Activated T-cell treated with anti-CD3 and anti-CD28 coated beads, Interleukin-2, amount 50 U/mL, for 4 hours (primary cell): ENCODE results near the gene KRTAP13-4. TPM values are rescaled to one million over a fixed set of nuclear protein-coding genes. Genes with fewer than 3 reads are reported as not detected.

Experiments
- ATAC-seq, 2 donors: fragments of 200-7000 bp; cut with Tn5 transposase; one replicate each; pipeline ENCODE4 v1.10.0; 2021
- DNase-seq: peaks from one replicate; pipeline ENCODE4 v3.0.0-alpha.2; 2020
- H3K27me3 Mint-ChIP-seq: one replicate; pipeline ENCODE4 v1.8.0; 2021; ENCODE audit warnings: low read depth, mixed read lengths
- H3K36me3 Mint-ChIP-seq: one replicate; pipeline ENCODE4 v1.8.0; 2022; ENCODE audit warnings: mixed read lengths; ENCODE audit not compliant: insufficient read depth
- H3K4me1 Mint-ChIP-seq: one replicate; pipeline ENCODE4 v1.8.0; 2021; ENCODE audit warnings: low read depth, mixed read lengths
- H3K4me3 Mint-ChIP-seq: one replicate; pipeline ENCODE4 v1.8.0; 2021; ENCODE audit warnings: mild to moderate bottlenecking, moderate library complexity, mixed read lengths
- H3K9me3 Mint-ChIP-seq: one replicate; pipeline ENCODE4 v1.8.0; 2021; ENCODE audit warnings: mixed read lengths
- total RNA-seq, 3 donors: library from RNA; stranded (reverse); gene quantifications; one replicate each; pipeline ENCODE4 v1.2.1, GENCODE V29; 2021

The KRTAP13-4 gene
- total RNA-seq: not detected

GRCh38 chr21:30430170-30430655 is at the start of gene KRTAP13-4:
KRTAP13-4 (plus strand) TSS chr21:30430220; CDS start chr21:30430276, 56 bp downstream.
- DNase-seq (no peak), ATAC-seq (no peak)
- Mint-ChIP-seq H3K4me1 (no peaks in the 10 kb centered on the region), H3K9me3 (no peaks in the 10 kb centered on the region), H3K4me3 (no peak within 1 kb of the TSS), H3K36me3 (no peaks in the 10 kb centered on the region), H3K27me3 (peaks cover 4% of the 10 kb centered on the region)

DNA sequence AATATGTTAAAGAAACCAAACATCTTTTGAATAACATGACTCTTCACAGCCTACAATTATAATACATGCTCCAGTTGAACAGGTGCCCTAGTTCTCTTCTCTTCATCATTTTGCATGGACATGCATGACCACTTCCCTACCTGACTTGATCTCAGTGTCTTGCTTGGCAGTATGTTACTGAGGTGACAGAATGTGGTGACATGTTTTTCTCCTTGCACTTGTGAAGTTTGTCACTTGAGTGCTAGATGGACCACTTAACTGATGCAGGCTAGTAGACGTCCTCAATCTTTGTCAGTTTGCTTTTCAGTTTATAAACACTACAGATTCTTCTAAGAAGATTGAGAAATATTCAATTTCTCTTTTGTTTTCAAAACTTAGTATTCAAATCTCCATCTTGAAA is 47.8 kb upstream of the KRTAP13-4 start:
- Mint-ChIP-seq H3K4me3 (no peak overlapping the region), H3K4me1 (no peaks in the 10 kb centered on the region), H3K36me3 (no peaks in the 10 kb centered on the region), H3K9me3 (no peaks in the 10 kb centered on the region), H3K27me3 (no peaks in the 10 kb centered on the region)
- DNase-seq: no peak
- no peak for ATAC-seq

- peaks cover 5% of the 10 kb centered on the region for H3K27me3 Mint-ChIP-seq
- no peaks in the 10 kb centered on the region for H3K9me3 Mint-ChIP-seq
- no peaks in the 10 kb centered on the region for H3K36me3 Mint-ChIP-seq
- no peak for DNase-seq
- no peaks in the 10 kb centered on the region for H3K4me1 Mint-ChIP-seq
- ATAC-seq: no peak
- no peak overlapping the region for H3K4me3 Mint-ChIP-seq
Observed at GRCh38 chr21:30391492-30392025, 38.5 kb upstream of the KRTAP13-4 start.

GRCh38 chr21:30395731-30396130 is 34.3 kb upstream of the KRTAP13-4 start, which contains the start of gene KRTAP13-1:
KRTAP13-1 (plus strand) TSS chr21:30396031; CDS start chr21:30396087, 56 bp downstream.
- Mint-ChIP-seq H3K27me3 (peaks cover 11% of the 10 kb centered on the region), H3K4me3 (no peak within 1 kb of the TSS), H3K4me1 (no peaks in the 10 kb centered on the region), H3K36me3 (no peaks in the 10 kb centered on the region), H3K9me3 (no peaks in the 10 kb centered on the region)
- ATAC-seq: no peak
- DNase-seq: no peak

DNA sequence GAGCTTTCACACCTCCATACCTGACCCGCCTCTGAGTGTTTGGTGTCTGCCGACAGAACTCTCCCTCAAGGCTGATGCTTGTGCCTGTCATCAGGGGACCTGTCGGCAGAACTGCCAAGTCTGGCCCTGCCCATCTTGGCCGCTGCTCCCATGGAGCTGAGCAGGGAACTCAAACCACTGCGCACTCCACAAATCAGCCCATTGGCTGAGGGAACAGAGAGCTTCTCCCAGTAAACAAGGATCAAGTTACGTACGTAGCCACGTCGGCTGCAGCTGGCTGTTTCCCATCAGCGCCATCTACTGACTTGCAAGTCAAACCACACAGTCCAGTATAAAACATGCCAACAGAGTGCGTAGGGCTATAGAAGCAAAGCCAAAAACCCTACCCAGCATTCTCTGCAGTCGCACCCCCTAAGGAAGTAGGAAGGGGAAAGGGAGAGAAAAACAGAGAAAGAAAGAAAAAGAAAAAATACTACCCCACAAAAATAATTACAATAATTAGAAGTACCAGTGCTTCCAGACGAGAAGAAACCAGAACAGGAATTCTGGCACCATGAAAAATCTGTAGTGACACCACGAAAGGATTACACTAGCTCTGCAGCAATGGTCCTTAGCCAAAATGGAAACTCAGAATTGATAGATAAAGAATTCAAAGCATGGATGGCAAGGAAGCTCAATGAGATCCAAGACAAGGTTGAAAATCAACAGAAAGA is 21.1 kb upstream of the KRTAP13-4 start:
- H3K4me3 Mint-ChIP-seq: no peak overlapping the region
- peaks cover 10% of the 10 kb centered on the region for H3K27me3 Mint-ChIP-seq
- peaks cover 11% of the 10 kb centered on the region for H3K9me3 Mint-ChIP-seq
- ATAC-seq (no peak), DNase-seq (no peak)
- no peaks in the 10 kb centered on the region for H3K4me1 Mint-ChIP-seq
- H3K36me3 Mint-ChIP-seq: no peaks in the 10 kb centered on the region

DNA sequence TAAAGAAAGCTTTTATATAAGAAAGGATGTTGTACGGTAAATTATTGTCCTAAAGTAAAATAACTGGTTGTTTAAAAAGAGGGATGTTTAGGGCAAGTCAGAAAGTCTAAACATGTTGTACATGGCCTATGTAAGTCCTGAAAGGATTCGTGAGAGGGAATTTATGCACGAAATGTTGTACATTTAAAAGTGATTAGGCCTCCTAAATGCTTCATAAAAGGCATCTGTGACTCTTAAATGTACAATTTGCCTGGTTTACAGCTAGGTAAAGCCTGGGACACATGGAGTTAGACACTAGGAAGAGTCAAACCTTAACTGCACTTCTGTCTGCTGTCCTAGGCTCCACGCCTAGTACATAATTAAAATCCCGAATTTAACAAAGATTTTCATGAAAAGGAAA is 14.0 kb upstream of the KRTAP13-4 start:
- Mint-ChIP-seq H3K36me3 (no peaks in the 10 kb centered on the region), H3K9me3 (no peaks in the 10 kb centered on the region), H3K4me3 (no peak overlapping the region), H3K4me1 (no peaks in the 10 kb centered on the region), H3K27me3 (no peaks in the 10 kb centered on the region)
- DNase-seq (no peak), ATAC-seq (no peak)

GRCh38 chr21:30425826-30426225 is 4.2 kb upstream of the KRTAP13-4 start, which contains the start of gene KRTAP13-3:
KRTAP13-3 (minus strand) TSS chr21:30425926; CDS start chr21:30425912, 14 bp downstream.
- DNase-seq: no peak
- Mint-ChIP-seq H3K9me3 (no peaks in the 10 kb centered on the region), H3K27me3 (no peaks in the 10 kb centered on the region), H3K4me3 (no peak within 1 kb of the TSS), H3K4me1 (no peaks in the 10 kb centered on the region), H3K36me3 (no peaks in the 10 kb centered on the region)
- no peak for ATAC-seq

DNA sequence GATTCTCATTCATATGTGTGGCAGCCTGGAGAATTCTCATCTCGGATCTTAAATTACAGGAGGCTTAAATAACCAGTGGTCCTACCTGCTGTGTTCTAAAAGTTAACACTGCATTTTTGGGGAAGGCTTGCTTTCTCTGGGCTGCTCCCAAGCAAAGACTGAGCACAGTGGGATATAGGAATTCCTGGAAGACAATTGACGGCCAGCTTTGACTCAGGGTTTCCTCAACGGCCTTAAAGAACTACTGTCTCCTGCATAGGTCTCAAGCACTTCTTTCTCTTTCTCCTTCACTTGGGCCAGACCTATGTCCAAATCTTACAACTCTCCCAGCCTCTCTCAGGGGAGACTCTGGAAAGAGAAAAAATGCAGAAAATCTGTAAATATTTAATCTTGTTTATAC is 3.3 kb upstream of the KRTAP13-4 start:
- no peaks in the 10 kb centered on the region for H3K27me3 Mint-ChIP-seq
- no peaks in the 10 kb centered on the region for H3K4me1 Mint-ChIP-seq
- no peaks in the 10 kb centered on the region for H3K9me3 Mint-ChIP-seq
- no peaks in the 10 kb centered on the region for H3K36me3 Mint-ChIP-seq
- H3K4me3 Mint-ChIP-seq: no peak overlapping the region
- DNase-seq (no peak), ATAC-seq (no peak)

- H3K27me3 Mint-ChIP-seq: peaks cover 7% of the 10 kb centered on the region
- H3K36me3 Mint-ChIP-seq: no peaks in the 10 kb centered on the region
- ATAC-seq (peak in 1 of 2 donors; percentile 60), DNase-seq (no peak)
- no peaks in the 10 kb centered on the region for H3K9me3 Mint-ChIP-seq
- no peak overlapping the region for H3K4me3 Mint-ChIP-seq
- H3K4me1 Mint-ChIP-seq: no peaks in the 10 kb centered on the region
Observed at GRCh38 chr21:30434033-30434631, 4.1 kb downstream of the KRTAP13-4 start.

- H3K9me3 Mint-ChIP-seq: no peaks in the 10 kb centered on the region
- peaks cover 7% of the 10 kb centered on the region for H3K27me3 Mint-ChIP-seq
- no peak for DNase-seq
- no peaks in the 10 kb centered on the region for H3K4me1 Mint-ChIP-seq
- ATAC-seq: no peak
- no peak overlapping the region for H3K4me3 Mint-ChIP-seq
- H3K36me3 Mint-ChIP-seq: no peaks in the 10 kb centered on the region
Observed at GRCh38 chr21:30437010-30437565, 7.1 kb downstream of the KRTAP13-4 start.

- DNase-seq: no peak
- Mint-ChIP-seq H3K4me1 (no peaks in the 10 kb centered on the region), H3K9me3 (no peaks in the 10 kb centered on the region), H3K4me3 (no peak within 1 kb of the TSS), H3K27me3 (peaks cover 4% of the 10 kb centered on the region), H3K36me3 (no peaks in the 10 kb centered on the region)
- ATAC-seq: no peak
Observed at GRCh38 chr21:30439975-30440374, 10.0 kb downstream of the KRTAP13-4 start, which contains the start of gene KRTAP15-1. KRTAP15-1 (plus strand) TSS chr21:30440275; CDS start chr21:30440328, 53 bp downstream.

GRCh38 chr21:30443226-30443625 is 13.2 kb downstream of the KRTAP13-4 start:
- Mint-ChIP-seq H3K4me1 (no peaks in the 10 kb centered on the region), H3K27me3 (peaks cover 2% of the 10 kb centered on the region), H3K9me3 (no peaks in the 10 kb centered on the region), H3K4me3 (no peak overlapping the region), H3K36me3 (no peaks in the 10 kb centered on the region)
- ATAC-seq (no peak), DNase-seq (no peak)

DNA sequence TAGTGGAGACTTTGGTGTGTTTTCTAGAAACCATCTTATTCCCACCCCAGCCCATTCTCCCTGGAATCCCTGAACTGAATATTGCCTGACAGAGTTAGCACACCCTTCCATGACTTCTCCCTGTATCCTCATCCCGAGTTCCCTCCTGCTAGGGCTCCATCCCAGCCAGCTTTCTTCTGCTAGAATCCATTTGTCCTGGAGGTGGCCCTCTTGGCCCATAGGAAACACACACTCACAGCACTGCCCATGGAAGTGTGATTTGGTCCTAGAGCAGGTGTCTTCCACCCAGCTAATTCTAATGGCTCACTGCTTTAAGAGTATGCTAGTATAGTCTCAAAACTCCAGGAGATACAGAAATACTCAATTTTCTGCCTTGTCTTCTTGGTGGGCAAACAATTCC is 14.2 kb downstream of the KRTAP13-4 start:
- no peak for ATAC-seq
- no peak for DNase-seq
- Mint-ChIP-seq H3K9me3 (no peaks in the 10 kb centered on the region), H3K4me3 (no peak overlapping the region), H3K27me3 (peaks cover 2% of the 10 kb centered on the region), H3K36me3 (no peaks in the 10 kb centered on the region), H3K4me1 (no peaks in the 10 kb centered on the region)

DNA sequence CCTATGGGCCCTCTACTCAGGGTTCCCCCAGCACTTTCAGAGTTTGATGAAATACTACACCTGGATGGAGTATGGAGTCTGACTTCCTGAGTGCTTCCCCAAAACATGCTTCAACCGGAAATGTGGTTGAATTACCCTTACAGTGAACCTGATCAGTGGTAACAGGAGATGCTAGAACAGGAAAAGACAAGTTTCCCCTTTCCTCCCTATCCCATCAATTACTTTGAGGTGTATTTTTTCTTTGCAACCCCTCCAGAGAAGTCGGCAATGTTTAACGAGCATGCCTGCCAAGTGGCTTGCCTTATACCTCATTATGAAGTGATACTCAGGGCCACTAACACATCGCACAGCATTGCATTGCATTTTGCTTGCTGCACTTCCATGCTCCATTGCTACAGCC is 17.0 kb downstream of the KRTAP13-4 start:
- no peak for DNase-seq

More for the DNA sequence above, 17.0 kb downstream of the KRTAP13-4 start:
- H3K4me1 Mint-ChIP-seq: no peaks in the 10 kb centered on the region
- H3K27me3 Mint-ChIP-seq: peaks cover 2% of the 10 kb centered on the region
- H3K36me3 Mint-ChIP-seq: no peaks in the 10 kb centered on the region
- H3K4me3 Mint-ChIP-seq: no peak overlapping the region
- no peaks in the 10 kb centered on the region for H3K9me3 Mint-ChIP-seq
- no peak for ATAC-seq
